ENCODE measurements around the gene N4BP2L2.

The N4BP2L2 gene

GRCh38 chr13:32471187-32471922 is 67.2 kb downstream of the N4BP2L2 start:
- FAIRE-seq, result no peak
- DNase-seq (ENCODE audit: insufficient read length, low spot score), result no peak
- TF ChIP-seq POLR2A (IDR thresholded peaks at IDR 0.05; ENCODE audit: low read depth, low read length), result no peak

GRCh38 chr13:32468502-32469142 is 70.0 kb downstream of the N4BP2L2 start:
- FAIRE-seq (no peak), DNase-seq (ENCODE audit: insufficient read length, low spot score) (no peak)
- TF ChIP-seq POLR2A (IDR thresholded peaks at IDR 0.05; ENCODE audit: low read depth, low read length), result no peak

- no peak for FAIRE-seq
- TF ChIP-seq POLR2A (IDR thresholded peaks at IDR 0.05; ENCODE audit: low read depth, low read length), result no peak
Measured at GRCh38 chr13:32456591-32456990, 82.0 kb downstream of the N4BP2L2 start.

GRCh38 chr13:32455594-32455903 is 83.0 kb downstream of the N4BP2L2 start:
- DNase-seq (ENCODE audit: insufficient read length, low spot score) (no peak), FAIRE-seq (no peak)
- TF ChIP-seq POLR2A (IDR thresholded peaks at IDR 0.05; ENCODE audit: low read depth, low read length), result no peak

More at GRCh38 chr13:32456591-32456990, 82.0 kb downstream of the N4BP2L2 start:
- no peak for DNase-seq (ENCODE audit: insufficient read length, low spot score)

GRCh38 chr13:32454886-32455593 is 83.6 kb downstream of the N4BP2L2 start:
- no peak for DNase-seq (ENCODE audit: insufficient read length, low spot score)
- FAIRE-seq, result no peak
- no peak for TF ChIP-seq POLR2A (IDR thresholded peaks at IDR 0.05; ENCODE audit: low read depth, low read length)

- TF ChIP-seq POLR2A (IDR thresholded peaks at IDR 0.05; ENCODE audit: low read depth, low read length), result no peak
- DNase-seq (ENCODE audit: insufficient read length, low spot score) (no peak), FAIRE-seq (no peak)
Measured at GRCh38 chr13:32453981-32454380, 84.6 kb downstream of the N4BP2L2 start.

GRCh38 chr13:32448972-32449371 is 89.6 kb downstream of the N4BP2L2 start:
- DNase-seq (ENCODE audit: insufficient read length, low spot score) (no peak), FAIRE-seq (no peak)
- TF ChIP-seq POLR2A (IDR thresholded peaks at IDR 0.05; ENCODE audit: low read depth, low read length), result no peak

GRCh38 chr13:32447894-32448623 is 90.5 kb downstream of the N4BP2L2 start:
- TF ChIP-seq POLR2A (IDR thresholded peaks at IDR 0.05; ENCODE audit: low read depth, low read length), result no peak
- no peak for FAIRE-seq

GRCh38 chr13:32446773-32447465 is 91.7 kb downstream of the N4BP2L2 start:
- FAIRE-seq (no peak), DNase-seq (ENCODE audit: insufficient read length, low spot score) (no peak)
- TF ChIP-seq POLR2A (IDR thresholded peaks at IDR 0.05; ENCODE audit: low read depth, low read length), result no peak

More at GRCh38 chr13:32447894-32448623, 90.5 kb downstream of the N4BP2L2 start:
- DNase-seq (ENCODE audit: insufficient read length, low spot score), result no peak

- FAIRE-seq, result no peak
- no peak for TF ChIP-seq POLR2A (IDR thresholded peaks at IDR 0.05; ENCODE audit: low read depth, low read length)
- DNase-seq (ENCODE audit: insufficient read length, low spot score), result no peak
Measured at GRCh38 chr13:32446220-32446619, 92.4 kb downstream of the N4BP2L2 start.

- no peak for DNase-seq (ENCODE audit: insufficient read length, low spot score)
- no peak for FAIRE-seq
- TF ChIP-seq POLR2A (IDR thresholded peaks at IDR 0.05; ENCODE audit: low read depth, low read length), result no peak
Measured at GRCh38 chr13:32445461-32445860, 93.1 kb downstream of the N4BP2L2 start.

GRCh38 chr13:32443111-32443510 is 95.5 kb downstream of the N4BP2L2 start:
- FAIRE-seq, result no peak
- TF ChIP-seq POLR2A (IDR thresholded peaks at IDR 0.05; ENCODE audit: low read depth, low read length), result no peak
- no peak for DNase-seq (ENCODE audit: insufficient read length, low spot score)

- DNase-seq (ENCODE audit: insufficient read length, low spot score), result no peak
- no peak for FAIRE-seq
- TF ChIP-seq POLR2A (IDR thresholded peaks at IDR 0.05; ENCODE audit: low read depth, low read length), result no peak
Measured at GRCh38 chr13:32438871-32439270, 99.7 kb downstream of the N4BP2L2 start.
